Activated CD8-positive, alpha-beta memory T cell treated with anti-CD3 and anti-CD28 coated beads, Interleukin-2, amount 50 U/mL, for 24 hours (primary cell): ENCODE measurements around the gene BACH2.
"Not testable (repeated sequence)": the region's sequence is repeated elsewhere in the genome, so short reads cannot be mapped to it uniquely, and the experiment has no call there.

Source experiments
- DNase-seq: peaks from one replicate; pipeline ENCODE4 v3.0.0-alpha.2; 2020; ENCODE audit errors: extremely low read depth

BACH2 gene

DNA sequence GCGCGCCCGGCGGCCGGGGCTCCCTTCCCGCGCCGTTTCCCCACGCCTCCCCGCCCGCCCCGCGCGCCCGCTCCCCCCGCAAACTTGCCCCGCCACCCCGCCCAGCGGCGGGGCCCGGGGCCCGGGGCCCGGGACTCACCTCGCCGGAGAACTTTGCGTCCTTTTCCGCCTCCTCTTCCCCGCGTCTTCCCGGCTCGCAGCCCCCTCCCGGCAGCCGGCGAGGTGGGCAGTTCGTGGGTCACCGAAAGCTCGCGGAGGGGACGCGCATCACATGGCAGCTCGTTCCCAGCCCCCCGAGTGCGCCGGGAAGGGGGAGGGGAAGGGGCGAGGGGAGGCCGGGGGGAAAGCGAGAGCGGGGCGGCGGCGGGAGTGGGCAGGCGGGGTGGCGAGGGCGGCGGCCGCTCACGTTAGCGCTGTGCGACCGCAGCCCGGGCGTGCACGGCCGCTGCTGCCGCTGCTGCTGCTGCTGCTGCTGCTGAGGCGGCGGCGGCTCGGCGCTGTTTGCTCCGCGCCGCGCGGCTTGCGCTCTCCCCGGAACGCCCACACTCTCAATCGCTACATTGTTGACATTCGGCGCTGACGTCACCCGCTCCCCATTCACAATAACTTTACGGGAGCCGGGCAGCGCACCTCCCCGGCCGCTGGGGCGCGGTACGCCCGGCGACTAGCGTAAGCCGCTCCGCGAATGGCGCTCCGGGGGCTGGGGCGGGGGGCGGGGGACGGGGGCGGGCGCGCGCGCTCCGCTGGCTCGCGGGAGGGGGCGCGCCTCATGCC lies at the start of gene BACH2:
TSS of gene BACH2 (minus strand) at position 503 of the 774 bp plus-strand sequence. CDS start 287,999 bp downstream, outside the sequence.
- peak; percentile 86 for DNase-seq

- no peak for DNase-seq
Measured at GRCh38 chr6:90343576-90343975, 46.9 kb upstream of the BACH2 start.

- DNase-seq: no peak
Measured at GRCh38 chr6:90338409-90338808, 41.8 kb upstream of the BACH2 start.

DNA sequence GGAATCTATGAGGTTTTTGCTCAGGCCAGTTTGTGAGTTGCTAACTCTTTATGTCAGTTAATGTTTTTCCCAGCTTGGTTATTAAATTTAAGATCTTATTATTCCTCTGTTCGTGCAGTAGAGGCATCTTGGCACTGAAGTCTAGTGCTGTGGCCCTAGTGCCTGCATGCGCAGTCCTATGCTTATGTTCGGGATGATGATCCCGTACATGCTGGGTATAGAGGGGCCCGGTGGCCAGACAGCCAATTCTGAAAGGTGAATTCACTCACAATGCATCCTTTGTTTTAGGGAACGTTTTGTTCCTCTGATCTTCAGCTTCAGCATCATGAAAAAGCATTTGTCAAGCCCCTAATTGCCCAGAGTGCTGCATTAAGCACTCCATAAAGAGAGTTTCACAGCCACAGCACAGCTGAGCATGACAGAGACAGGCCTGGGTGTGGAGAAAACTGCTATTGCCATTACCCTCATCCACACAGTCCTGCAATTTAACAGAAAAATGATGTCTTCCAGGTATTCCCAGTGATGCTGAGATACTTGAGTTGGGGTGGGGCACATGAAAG lies 39.8 kb upstream of the BACH2 start:
- no peak for DNase-seq

DNA sequence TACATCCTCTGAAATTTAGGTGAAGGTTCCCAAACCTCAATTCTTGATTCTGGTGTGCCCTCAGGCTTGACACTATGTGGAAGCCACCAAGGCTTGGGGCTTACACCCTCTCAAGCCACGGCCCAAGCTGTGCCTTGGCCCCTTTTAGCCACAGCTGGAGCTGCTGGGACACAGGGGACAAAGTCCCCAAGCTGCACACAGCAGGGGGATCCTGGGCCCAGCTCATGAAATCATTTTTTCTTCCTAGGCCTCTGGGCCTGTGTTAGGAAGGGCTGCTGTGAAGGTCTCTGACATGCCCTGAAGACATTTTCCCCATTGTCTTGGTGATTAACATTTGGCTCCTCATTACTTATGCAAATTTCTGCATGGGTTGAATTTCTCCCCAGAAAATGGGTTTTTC lies 37.3 kb upstream of the BACH2 start:
- DNase-seq: no peak

- not testable (repeated sequence) for DNase-seq
Measured at GRCh38 chr6:90332978-90333543, 36.4 kb upstream of the BACH2 start.

- DNase-seq: no peak
Measured at GRCh38 chr6:90329386-90330077, 32.9 kb upstream of the BACH2 start.

DNA sequence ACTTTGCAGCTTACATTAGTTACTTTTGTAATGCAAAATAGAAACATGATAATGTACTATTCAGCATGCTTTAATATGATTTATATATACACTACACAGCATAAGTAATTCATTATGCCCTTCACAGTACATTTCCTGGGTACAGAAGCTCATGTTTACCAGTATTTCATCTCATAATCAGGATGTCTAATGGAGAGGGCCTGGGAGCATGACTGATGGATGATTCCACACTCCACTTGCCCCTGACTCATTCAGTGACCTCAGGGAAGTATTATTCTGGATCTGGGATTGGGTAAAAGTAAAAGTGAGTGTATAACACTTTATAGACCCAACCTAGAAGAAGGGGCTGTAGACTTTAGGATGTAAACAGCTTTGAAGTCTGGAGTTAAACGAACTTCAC lies 31.4 kb upstream of the BACH2 start:
- DNase-seq: no peak

DNA sequence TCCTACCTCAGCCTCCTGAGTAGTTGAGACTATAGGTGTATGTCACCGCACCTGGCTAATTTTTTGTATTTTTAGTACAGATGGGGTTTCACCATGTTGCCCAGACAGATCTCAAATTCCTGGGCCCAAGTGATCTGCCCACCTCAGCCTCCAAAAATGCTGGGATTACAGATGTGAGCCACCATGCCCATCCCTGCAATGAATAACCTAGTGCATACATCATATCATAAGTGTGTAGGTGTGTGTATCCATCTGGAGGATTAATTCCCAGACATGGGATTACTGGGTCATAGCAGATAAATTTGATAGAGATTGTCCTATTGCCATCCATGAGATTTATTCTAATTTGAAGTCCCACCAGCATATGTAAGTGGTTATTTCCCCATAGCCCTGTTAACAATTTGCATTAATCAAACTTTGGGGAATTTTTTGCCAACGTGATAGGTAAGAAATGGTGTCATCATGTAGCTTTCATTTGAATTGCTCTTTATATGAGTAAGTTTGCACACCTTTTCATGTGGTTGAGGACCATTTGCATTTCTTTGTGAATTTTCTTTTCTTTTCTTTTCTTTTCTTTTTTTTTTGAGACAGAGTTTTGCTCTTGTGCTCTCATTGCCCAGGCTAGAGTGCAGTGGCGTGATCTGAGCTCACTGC lies 29.9 kb upstream of the BACH2 start:
- no peak for DNase-seq

- no peak for DNase-seq
Measured at GRCh38 chr6:90323706-90324105, 27.1 kb upstream of the BACH2 start.

DNA sequence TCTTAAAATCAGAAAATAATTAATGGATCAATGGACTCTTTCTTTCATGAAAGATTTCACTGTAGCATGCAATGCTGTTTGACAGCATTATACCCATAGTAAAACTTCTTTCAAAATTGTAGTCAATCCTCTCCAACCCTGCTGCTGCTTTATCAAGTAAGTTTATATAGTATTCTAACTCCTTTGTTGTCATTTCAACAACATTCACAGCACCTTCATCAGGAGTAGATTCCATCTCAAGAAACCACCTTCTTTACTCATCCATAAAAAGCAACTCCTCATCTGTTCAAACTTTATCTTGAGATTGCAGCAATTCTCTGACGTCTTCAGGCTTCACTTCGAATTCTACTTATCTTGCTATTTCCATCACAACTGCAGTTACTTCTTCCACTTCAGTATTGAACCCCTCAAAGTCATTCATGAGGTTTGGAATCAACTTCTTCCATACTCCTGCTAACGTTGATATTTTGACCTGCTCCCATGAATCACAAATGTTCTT lies 26.4 kb upstream of the BACH2 start:
- DNase-seq: no peak

DNA sequence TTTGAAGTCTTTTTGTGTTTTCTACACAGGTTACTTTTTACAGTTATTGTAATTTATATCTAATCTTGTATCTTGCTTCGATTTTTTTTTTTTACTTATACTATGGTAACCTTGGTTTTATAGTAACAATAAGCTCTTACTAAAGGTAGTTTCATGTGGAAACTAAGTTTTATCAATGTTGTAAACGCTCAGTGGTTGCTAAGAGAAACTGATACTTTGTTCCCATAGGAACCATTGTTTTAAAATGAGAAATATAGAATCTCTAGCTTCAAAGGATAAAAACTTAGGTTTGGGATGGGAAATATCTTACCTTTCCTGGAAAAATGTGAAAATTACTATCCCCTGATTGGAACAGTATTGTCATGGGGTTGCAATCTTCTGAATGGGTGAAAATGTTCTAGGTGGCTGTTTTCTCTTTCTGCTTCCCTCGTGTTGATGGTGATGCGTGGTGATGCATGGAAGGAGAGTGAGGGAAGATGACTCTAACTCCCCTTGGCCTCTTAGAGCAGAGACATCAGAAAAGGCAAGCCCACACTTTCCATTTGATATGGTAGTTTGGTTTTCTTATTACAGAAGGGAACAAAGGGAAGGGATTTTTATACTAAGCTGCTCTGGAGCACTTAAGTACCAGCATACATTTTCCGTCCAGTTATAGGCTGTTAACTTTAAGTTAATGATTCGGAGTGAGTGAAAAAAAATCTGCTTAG lies 23.5 kb upstream of the BACH2 start:
- DNase-seq: no peak

GRCh38 chr6:90319044-90319443 lies 22.4 kb upstream of the BACH2 start:
- no peak for DNase-seq

DNA sequence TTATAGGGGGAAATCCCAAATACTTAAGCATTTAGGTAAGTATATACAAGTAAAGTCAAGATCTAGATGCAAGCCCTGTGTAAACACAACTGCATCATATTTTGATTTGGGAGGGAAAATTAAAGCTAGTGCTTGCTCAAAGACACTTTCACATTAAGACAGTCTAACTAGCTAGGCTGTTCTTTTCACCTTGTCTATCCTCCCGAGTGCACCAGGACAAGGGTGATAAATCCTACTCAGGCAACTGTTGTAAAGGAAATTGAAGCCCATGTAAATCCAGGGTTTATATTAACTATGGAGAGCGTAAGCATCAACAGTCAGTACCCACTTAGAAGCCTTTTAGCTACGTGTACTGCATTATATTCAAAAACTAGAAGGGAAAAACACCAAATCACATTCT lies 19.3 kb upstream of the BACH2 start:
- no peak for DNase-seq

GRCh38 chr6:90315354-90315950 lies 18.8 kb upstream of the BACH2 start:
- DNase-seq: no peak

GRCh38 chr6:90314514-90314913 lies 17.9 kb upstream of the BACH2 start:
- DNase-seq: no peak

GRCh38 chr6:90311569-90311968 lies 14.9 kb upstream of the BACH2 start:
- DNase-seq: no peak

DNA sequence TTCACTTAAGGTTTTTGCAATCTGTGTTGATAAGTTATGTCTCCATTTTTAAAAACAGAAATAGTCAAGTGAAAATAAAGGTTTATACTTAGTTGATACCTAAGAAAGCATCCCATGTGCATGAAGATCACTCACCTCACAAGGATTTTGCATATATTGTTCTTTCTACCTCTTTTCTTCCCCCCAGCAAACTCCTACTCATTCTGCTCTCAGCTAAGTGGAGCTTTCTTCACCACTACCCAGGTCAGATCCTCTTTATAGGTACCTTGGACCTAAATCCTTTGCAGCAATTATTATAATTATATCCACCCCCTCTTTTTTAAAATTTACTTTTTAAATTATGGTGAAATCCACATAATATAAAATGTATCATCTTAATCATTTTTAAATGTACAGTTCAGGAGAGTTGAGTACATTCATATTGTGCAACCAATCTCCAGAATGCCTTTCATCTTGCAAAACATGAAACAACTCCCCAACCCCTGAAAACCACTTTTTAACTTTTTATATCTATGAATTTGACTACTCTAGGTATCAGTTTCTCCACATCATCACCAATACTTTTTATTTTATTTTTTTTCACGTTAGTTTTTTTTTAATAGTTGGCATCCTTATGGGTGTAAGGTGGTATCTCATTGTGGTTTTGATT lies 9.3 kb upstream of the BACH2 start:
- no peak for DNase-seq

DNA sequence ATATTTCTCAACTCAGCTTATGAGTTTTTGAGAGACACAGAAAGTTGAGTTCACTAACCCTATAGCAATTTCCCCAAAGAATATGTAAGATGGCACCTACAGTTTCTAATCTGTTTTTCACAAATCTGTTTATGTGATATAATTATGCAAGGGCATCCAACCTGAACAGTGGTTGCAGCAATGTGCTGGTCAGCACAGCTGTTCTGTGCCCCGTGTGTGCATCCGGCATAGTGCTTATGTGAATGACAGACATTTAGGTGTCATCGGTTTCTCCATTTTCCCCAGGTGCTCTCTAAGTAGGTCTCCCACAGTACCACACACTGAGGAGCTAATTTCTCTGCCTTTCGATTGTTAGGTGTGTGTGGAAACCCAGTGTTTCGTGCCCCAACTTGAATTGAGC lies 7.7 kb upstream of the BACH2 start:
- DNase-seq: no peak

DNA sequence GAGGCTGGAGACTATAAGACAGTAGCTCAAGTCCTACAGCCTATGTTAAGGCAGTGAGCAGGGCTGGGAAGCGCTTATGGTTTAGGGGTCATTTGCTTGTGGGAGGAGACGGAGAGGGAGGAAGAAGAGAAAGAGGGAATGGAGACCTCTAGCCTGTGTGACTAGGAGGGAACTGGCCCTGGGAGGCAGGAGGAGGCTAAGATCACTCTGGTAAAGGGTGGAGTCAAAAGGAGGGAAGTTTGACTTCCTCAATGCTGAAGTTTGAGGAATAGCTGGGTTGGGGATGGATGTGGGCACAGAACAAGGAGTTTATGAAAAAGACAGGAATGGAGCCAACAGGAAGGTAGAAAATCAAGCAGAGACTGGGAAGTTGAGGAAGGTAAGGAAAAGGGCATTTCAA lies 6.4 kb upstream of the BACH2 start:
- no peak for DNase-seq
